Measurements from ENCODE around the gene ABI3. TPM values are rescaled to one million over a fixed set of nuclear protein-coding genes. Genes with fewer than 3 reads are reported as not detected.

The ABI3 gene
- total RNA-seq, 2 donors from 2014 or later = 10.6 TPM

- DNase-seq (ENCODE audit: low spot score) = no peak
- intact Hi-C loops (cut with DNase I) = loop anchor here in 1 of 2 donors (10.0 kb wide), 1 partner anchor 175 kb away; no protein-coding TSS in a partner anchor
Observed at GRCh38 chr17:49219987-49220386, 9.5 kb downstream of the ABI3 start.

- DNase-seq (ENCODE audit: low spot score) = no peak
- intact Hi-C loops (cut with DNase I) = loop anchor here in 1 of 2 donors (2.0 kb wide), 1 partner anchor 68 kb away; no protein-coding TSS in a partner anchor
Observed at GRCh38 chr17:49223168-49223516, 12.6 kb downstream of the ABI3 start.

DNA sequence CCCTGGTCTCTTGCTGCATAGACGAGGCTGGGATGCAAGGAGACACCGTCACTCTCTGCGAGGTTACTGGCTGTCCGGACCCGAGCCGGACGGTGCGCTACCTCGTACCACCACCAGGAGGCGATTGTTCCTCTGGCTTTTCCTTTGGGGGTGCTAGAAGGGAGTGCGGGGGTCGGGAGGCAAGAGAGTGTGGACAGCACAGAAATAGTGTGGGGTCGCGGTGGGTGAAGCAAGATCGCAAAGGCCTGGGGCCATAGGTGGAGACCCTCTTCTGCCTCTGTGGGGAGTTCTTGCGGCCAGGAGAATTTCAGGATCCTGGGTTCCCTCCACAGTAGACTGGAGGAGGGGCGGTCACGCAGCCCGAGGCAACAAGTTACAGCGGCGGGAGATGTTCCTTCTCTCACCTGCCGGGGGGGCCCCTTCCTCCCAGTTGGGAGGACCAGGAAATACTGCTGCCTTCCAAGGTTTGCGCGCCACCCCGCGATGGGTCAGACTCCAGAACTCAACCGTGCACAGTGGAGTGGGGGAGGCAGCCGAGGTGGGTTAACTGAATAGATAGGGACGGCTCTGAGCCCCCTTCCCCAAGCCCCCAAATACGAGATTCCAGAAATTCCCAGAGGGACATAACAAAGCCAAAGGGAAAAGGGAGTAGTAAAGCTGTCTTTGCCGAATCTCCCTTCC, 13.2 kb downstream of the ABI3 start:
- peak; percentile 87 for DNase-seq (ENCODE audit: low spot score)
- intact Hi-C loops (cut with DNase I) = loop anchor here in 1 of 2 donors (2.0 kb wide), 1 partner anchor 67 kb away; no protein-coding TSS in a partner anchor

DNA sequence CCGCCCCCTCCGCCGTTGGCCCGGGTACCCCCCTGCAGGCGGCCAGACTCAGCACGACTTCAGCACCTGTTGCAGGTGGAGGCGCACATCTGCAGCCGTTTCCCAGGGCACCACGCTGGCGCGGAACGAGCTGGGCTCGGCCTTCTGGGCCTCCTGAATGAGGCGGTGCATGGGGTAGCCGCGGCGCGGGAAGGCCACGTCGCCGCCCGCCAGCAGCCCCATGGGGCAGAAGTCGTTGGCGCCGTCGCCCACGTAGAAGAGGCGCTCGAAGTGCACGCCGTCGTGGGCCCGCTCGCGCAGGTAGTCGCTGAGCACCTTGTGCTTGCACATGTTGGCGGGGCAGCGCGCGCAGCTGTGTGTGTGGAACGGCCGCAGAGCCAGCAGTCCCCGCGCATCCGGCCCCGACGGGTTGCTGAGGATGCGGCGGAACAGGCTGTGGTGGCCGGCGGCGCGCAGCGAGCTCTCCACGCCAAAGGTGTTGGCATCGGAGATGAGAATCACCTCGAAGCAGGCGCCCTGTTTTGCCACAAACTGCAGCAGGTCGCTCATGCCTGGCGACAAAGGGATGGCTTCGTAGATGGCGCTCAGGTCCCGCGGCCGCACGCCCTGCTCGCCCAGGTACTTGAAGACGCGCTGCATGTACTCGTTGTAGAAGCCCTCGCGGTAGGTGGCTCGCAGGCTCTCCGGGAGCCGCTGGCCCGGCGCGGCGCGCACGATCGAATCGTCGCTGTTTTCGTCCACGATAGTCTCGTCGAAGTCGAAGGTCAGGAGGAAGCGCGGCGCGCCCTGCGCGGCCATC, 13.9 kb downstream of the ABI3 start:
- intact Hi-C loops (cut with DNase I) = no loop called here
- peak; percentile 85 for DNase-seq (ENCODE audit: low spot score)

DNA sequence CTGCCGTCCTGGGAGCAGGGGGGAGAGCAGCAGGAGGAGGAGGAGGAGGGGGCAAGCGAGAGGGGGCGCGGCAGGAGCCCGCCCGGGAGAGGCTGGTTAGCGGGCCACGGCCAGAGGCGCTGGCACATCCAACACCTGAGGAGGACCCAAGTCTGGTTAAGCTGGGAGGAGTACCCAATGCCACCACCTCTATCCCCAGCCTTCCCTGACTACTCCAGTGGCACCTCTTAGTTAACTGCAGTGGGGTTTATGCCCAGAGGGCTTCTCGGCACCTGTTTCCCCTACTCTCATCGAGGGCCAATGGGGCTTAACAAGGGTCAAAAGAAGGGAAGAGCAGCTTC, 14.5 kb downstream of the ABI3 start:
- DNase-seq (ENCODE audit: low spot score) = no peak
- intact Hi-C loops (cut with DNase I) = no loop called here

GRCh38 chr17:49225554-49226236, 15.2 kb downstream of the ABI3 start:
- intact Hi-C loops (cut with DNase I) = no loop called here
- DNase-seq (ENCODE audit: low spot score) = no peak

- intact Hi-C loops (cut with DNase I) = no loop called here
- no peak for DNase-seq (ENCODE audit: low spot score)
Observed at GRCh38 chr17:49226771-49227435, 16.4 kb downstream of the ABI3 start.

DNA sequence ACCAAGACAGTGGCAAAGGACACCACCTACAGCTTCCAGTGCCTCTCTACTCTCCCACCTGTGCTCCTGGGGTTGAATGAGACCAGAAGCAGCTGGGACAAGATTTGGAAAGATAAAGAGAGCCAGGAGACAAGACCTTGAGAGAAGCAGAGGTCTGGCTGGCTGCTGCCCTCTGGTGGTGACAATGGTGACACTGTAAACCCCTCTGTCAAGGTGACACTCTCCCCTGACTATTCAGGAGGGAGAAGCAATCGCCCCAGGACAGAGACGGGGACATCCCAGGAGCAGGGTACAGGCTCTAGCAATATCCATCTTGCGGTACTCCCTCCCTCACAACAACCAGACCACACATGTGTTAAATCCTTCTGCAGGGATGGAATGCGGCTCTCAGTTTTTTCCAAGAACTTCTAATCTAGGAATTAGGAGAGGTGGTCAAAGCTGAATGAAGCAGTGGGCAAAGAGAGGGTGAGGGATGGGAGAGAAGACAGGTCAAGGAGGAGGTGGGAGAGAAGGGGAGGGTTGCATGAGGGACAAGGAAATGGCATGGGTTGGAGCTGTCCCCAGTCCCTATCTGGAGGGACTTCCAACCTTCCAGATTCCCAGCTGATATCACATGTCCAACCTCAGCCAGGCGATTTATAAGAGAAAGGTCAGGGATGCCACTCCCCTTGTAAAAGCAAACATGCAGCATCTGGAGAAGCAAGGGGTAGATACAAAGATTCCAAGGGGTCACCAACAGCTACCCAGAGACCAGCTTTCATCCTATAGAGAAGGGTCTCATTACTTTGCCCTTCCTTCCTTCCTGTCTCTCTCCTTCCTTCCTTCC, 17.1 kb downstream of the ABI3 start:
- DNase-seq (ENCODE audit: low spot score) = peak; percentile 90
- intact Hi-C loops (cut with DNase I) = no loop called here

GRCh38 chr17:49229076-49229804, 18.7 kb downstream of the ABI3 start:
- intact Hi-C loops (cut with DNase I) = no loop called here
- DNase-seq (ENCODE audit: low spot score) = no peak

- no peak for DNase-seq (ENCODE audit: low spot score)
- intact Hi-C loops (cut with DNase I) = no loop called here
Observed at GRCh38 chr17:49229805-49230600, 19.5 kb downstream of the ABI3 start.

DNA sequence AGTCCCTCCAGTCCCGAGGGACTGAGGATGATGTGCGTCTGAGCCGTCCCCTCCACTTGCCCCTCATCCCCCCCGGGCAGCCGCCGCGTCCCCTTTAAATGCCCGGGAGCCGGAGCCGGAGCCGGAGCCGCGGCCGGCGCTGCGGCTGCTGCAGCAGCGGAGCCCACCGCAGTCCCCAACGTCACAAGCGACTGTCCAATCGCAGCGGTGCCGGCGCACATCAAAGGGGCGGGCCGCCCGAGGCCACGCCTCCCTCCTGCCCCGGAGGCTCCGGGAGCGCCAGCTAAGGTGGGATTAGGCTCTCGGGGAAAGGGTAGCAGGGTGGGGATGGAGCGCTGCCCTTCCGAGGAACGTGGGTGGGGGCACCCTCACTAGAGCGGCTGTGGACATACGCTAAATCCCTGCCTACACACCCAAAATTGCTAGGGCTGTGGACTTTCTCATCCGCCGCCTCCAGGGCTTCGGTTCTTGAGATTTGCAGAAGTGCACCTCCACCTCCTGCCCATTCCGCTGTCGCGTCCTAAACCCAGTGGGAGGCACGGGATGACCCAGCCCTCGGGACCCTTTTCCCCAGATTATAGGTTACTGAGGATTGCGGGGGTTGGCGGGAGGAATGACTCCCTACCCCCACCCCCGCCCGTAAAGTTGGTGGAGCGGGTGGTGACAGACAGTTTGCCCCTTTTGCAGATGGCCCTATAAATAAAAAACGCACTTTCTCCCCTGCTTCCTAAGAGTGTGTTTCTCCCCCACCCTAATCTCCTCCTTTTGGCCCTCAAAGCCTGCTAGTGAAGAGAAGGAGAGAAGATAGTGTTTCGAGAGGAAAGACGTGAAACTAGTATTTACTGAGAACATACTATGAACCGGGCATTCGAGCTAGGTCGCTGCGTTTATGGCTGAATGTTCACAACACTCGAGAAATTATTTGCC, 20.4 kb downstream of the ABI3 start, which contains the start of gene PHOSPHO1:
PHOSPHO1 (minus strand) TSS at position 152 of the 927 bp plus-strand sequence. CDS start 4,096 bp downstream, outside the sequence.
- intact Hi-C loops (cut with DNase I) = no loop called here
- peak; percentile 95 for DNase-seq (ENCODE audit: low spot score)

DNA sequence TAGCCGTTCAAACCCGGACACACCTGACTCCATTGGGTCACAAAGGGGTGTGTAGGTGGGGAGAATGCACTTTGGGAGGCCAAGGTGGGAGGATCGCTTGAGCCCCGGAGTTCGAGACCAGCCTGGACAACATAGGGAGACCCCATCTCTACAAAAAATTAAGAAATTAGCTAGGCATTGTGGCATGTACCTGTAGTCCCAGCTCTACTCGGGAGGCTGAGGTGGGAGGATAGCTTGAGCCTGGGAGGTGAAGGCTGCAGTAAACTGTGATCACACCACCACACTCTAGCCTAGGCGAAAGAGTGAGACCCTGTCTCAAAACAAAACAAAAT, 21.0 kb downstream of the ABI3 start:
- no peak for DNase-seq (ENCODE audit: low spot score)
- intact Hi-C loops (cut with DNase I) = no loop called here

DNA sequence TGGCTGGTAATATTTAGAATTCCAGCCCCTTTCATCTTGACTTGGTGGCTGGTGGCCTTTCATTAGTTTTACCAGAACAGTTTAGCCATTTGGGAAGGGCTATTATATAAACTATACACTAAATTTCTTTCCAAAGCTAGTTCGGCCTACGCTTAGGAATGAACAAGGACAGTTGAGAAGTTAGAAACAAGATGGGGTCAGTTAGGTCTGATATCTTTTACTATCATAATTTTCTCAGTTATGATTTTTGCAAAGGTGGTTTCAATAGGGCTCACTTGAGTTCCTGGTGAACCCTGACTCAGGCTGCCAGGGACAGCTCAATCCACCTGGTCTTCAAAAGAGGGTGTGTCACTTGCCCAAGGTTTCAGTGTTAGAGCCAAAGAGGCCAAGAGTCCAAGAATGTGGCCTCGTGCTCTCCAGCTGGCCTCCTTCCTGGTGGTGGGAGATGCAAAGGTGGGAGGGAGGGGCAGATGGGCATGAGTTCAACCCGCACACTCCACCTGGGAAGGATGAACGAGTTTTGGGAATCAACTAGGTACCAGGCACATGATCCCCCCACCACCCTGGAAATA, 24.1 kb downstream of the ABI3 start:
- intact Hi-C loops (cut with DNase I) = no loop called here
- no peak for DNase-seq (ENCODE audit: low spot score)

- DNase-seq (ENCODE audit: low spot score) = no peak
- intact Hi-C loops (cut with DNase I) = no loop called here
Observed at GRCh38 chr17:49235896-49236295, 25.4 kb downstream of the ABI3 start.

DNA sequence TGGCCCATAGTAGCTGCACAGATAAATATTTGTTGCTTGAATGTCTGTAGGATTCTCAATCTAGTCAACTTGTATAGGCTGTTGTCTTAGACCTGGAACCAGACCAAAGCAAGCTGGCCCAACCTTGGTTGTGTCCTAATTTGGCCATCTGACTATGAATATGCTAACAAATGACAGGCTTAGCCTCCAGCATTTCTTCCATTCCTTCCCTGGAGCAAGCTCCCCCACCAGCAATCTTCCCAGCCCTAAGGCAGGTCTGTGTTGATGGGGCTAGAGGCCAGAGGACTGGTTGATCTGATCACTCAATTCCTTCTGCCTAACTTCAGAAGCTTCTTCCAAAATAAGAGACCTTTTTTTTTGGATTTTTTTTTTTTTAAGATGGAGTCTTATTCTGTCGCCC, 29.5 kb downstream of the ABI3 start:
- no peak for DNase-seq (ENCODE audit: low spot score)
- intact Hi-C loops (cut with DNase I) = no loop called here

DNA sequence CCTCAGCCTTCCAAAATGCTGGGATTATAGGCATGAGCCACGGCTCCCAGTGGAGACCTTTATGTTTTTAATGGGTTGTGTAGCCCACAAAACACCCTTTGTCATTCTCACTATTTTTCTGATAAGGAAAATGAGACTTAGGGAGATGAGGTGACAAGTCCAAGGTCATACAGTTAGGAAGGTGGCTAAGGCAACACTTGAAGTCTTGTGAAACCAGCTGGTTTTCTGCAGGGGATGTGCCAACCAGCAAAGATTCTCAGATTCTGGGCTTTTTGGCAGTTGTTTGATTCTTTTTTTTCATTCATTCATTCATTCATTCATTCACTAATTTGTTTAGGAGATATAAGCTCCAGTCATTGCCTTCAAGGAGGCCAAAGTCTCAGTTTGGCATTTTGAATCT, 30.1 kb downstream of the ABI3 start:
- intact Hi-C loops (cut with DNase I) = no loop called here
- DNase-seq (ENCODE audit: low spot score) = no peak
